Skin of body (tissue), 2 donors: ENCODE results near the gene HSPB6. TPM values are rescaled to one million over a fixed set of nuclear protein-coding genes. Genes with fewer than 3 reads are reported as not detected.
"Not testable (repeated sequence)": the region's sequence is repeated elsewhere in the genome, so short reads cannot be mapped to it uniquely, and the experiment has no call there.

ENCODE experiments used
- DNase-seq: peaks from one replicate; lab custom pipeline; 2025; lab: John Stamatoyannopoulos, UW
- total RNA-seq: library from RNA; depleted of rRNA; stranded (reverse); fragments of >200 nt; gene quantifications from one replicate; pipeline ENCODE4 v1.2.3, GENCODE V29; 2014

The HSPB6 gene
- total RNA-seq, 1 donor from 2014 or later, result 18.4 TPM

DNA sequence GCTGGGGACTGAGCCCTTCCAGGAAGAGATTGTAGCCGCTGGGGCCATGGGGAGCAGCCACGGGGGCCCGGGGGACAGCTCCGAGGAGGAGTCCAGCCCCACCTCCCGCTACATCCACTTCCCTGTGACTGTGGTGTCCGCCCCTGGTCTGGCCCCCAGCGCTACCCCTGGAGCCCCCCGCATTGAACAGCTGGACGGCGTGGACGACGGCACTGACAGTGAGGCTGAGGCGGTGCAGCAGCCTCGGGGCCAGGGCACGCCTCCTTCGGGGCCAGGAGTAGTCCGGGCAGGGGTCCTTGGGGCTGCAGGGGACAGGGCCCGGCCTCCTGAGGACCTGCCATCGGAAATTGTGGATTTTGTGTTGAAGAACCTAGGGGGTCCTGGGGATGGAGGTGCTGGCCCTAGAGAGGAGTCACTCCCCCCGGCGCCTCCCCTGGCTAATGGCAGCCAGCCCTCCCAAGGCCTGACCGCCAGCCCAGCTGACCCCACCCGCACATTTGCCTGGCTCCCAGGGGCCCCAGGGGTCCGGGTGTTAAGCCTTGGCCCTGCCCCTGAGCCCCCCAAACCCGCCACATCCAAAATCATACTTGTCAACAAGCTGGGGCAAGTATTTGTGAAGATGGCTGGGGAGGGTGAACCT lies 24.2 kb downstream of the HSPB6 start:
- DNase-seq, result no peak

DNA sequence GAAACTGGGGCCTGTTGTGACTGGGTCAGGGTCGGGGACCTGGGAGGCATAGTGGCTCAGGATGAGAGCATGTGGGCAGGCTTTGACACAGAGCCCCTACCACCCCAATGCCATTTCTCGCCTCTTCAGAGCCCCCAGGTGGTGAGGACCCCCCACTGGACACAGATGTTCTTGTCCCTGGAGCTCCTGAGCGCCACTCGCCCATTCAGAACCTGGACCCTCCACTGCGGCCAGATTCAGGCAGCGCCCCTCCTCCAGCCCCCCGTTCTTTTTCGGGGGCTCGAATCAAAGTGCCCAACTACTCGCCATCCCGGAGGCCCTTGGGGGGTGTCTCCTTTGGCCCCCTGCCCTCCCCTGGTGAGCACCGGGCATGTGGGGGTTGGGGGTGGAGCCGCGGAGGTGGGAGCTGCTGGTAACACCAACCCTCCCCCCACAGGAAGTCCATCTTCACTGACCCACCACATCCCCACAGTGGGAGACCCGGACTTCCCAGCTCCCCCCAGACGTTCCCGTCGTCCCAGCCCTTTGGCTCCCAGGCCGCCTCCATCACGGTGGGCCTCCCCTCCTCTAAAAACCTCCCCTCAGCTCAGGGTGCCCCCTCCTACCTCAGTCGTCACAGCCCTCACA lies 24.9 kb downstream of the HSPB6 start:
- DNase-seq, result no peak

DNA sequence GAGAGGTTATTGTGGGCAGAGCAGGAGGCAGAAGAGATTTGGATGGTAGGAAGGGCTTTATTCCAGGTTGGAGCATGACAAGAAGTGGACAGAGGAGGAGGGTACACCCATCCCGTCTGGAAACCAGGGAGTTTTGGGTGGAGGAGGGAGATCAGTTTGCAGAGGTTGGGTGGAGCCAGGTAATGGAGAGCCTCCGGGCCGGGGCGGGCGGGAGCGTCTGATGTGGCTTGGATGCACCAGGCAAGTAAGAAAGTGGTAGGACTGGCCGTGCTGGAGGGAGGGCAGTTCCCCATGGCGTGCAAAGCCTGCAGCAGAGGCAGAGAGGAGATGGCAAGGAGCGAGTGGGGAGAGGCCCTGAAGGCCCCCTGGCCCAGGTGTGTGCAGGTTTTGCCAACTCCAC lies 25.5 kb downstream of the HSPB6 start:
- DNase-seq, result no peak

DNA sequence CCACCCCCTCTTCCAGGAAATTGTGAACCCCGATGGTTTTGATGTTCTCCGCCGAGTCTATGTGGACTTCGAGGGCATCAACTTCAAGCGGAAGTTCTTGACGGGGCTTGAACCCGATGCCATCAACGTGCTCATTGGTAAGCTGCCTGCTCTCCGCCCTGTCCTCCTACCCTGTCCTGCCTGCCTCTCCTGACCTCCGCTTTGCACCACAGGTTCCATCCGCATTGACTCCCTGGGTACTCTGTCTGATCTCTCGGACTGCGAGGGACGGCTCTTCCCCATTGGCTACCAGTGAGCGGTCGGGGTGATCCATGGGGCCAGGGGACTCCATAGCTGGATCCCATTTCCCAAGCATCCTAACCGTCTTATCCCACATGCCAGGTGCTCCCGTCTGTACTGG lies 26.5 kb downstream of the HSPB6 start:
- DNase-seq, result no peak

DNA sequence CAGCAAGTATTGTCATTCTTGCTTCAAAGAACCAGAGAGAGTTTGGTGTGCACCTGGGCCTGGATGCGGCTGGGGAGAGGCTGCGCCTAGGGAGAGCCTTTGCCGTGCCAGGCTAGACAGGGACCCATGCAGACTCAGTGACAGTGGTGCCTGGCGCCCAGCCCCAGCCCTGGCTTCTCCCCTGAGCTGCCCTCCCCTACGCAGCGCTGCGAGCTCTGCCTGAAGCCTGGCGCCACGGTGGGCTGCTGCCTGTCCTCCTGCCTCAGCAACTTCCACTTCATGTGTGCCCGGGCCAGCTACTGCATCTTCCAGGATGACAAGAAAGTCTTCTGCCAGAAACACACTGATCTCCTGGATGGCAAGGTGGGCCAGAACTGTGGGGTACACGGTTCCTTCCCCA lies 27.1 kb downstream of the HSPB6 start:
- no peak for DNase-seq

DNA sequence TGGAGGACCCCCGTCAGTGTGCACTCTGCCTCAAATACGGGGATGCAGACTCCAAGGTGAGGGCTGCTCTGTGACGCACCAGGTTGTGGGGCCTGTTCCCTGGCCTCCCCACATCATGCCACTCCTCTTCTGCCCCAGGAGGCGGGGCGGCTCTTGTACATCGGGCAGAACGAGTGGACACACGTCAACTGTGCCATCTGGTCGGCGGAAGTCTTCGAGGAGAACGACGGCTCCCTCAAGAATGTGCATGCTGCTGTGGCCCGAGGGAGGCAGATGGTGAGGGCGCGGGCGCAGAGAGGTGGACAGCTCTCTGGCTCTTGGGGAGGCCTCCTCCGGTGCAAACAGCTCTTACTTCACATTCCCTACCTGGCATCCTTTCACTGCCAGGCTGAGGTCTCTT lies 27.8 kb downstream of the HSPB6 start:
- no peak for DNase-seq

DNA sequence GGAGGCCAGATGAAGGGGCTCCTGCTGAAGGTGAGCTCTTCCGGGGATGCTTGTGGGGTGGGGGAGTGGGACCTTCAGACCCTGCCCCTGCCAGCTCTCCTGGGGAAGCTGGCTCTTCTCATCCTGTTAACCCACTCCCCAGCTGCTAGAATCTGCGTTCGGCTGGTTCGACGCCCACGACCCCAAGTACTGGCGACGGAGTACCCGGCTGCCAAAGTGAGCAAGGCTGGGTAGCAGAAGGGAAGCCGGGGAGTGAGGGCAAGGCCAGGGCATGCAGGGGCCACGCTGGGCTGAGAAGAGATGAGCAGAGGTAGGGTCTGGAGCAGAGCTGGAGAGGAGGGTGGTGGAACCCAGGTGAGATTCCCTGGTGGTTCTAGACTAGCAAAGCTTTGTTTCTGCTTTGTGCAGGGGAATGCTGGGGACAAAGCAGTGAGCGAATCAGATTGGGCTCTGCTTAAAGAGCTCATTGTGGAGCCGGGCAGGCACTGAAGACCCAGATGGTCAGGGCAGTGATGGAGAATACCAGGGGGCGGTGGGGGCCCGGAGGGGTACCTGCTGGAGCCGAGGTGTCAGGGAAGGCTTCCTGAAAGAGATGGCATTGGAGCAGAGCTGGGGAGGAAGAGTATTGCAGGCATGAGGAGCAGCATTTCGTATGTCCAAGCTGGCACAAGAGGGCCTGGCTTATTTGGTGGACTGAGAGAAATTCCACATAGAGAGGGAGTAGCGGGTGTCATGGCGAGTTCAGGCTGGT lies 28.7 kb downstream of the HSPB6 start:
- no peak for DNase-seq

DNA sequence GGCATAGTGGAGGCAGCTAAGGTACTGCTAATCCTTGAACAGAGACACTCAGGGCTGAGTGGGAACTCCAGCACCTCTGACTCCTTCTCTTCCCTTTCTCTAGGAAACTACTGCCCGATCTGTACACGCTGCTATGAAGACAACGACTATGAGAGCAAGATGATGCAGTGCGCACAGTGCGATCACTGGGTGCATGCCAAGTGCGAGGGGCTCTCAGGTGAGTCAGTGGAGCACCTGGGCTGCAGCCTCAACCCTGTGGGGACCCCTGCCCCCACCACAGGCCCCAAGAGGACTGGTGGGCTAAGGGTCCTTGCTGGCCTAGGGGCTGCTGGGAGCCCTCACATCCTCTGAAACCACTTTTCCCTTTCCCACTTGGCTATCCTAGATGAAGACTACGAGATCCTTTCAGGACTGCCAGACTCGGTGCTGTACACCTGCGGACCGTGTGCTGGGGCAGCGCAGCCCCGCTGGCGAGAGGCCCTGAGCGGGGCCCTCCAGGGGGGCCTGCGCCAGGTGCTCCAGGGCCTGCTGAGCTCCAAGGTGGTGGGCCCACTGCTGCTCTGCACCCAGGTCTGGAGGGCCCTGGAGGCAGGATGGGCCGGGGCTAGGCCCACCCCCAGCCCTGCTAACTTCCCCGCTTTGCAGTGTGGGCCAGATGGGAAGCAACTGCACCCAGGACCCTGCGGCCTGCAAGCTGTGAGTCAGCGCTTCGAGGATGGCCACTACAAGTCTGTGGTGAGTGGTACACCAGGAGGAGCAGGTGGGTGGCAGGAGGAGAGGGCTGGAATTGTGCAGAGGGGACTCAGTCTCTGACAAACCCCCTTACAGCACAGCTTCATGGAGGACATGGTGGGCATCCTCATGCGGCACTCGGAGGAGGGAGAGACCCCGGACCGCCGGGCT lies 29.5 kb downstream of the HSPB6 start:
- no peak for DNase-seq

DNA sequence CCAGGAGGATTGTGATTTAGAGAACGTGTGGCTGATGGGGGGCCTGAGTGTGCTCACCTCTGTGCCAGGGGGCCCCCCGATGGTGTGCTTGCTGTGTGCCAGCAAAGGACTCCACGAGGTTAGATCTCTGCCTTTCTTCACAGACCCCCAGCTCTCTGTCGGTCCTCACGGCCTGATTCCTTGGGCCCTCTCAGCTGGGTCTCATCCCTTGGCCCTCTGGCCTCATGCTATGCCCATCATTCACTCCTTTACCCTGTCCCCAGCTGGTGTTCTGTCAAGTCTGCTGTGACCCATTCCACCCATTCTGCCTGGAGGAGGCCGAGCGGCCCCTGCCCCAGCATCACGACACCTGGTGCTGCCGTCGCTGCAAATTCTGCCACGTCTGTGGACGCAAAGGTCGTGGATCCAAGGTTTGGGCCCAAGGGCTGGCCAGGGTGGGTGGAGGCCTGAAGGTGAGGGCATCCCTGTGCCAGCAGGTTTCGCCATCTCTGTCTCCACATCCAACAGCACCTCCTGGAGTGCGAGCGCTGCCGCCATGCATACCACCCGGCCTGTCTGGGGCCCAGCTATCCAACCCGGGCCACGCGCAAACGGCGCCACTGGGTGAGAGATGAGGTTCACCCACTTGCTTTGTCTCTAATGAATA lies 31.5 kb downstream of the HSPB6 start:
- DNase-seq, result no peak

DNA sequence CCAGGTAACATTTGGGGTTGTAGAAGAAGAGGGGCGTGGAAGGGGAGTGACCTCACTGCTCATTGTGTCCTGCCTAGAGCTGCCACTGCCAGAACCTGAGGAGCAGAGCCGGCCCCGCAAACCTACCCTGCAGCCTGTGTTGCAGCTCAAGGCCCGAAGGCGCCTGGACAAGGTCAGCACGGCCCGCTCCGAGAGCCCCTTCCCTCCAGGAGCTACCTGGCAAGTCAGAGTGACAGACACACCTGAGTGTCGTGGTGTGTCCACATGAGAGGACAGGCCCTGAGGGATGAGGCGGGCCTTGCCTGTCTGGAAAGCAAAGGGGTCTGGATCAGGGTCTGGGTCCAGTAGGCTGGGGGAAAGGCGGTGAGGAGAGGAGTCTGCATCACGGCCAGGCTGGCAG lies 32.3 kb downstream of the HSPB6 start:
- DNase-seq, result no peak

DNA sequence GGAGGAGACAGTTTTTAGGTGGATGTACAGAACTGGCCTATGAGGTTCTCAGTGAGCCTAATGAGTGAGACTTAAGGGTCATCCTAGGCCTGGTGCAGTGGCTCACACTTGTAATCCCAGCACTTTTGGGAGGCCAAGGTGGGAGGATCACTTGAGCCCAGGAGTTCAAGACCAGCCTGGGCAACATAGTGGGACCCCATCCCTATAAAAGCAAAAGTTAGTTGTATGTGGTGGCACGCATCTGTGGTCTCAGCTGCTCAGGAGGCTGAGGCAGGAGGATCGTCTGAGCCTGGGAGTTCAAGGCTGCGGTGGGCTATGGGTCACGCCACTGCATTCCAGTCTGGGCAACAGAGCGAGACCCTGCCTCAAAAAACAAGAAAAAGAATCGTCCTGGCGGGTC lies 32.7 kb downstream of the HSPB6 start:
- not testable (repeated sequence) for DNase-seq

DNA sequence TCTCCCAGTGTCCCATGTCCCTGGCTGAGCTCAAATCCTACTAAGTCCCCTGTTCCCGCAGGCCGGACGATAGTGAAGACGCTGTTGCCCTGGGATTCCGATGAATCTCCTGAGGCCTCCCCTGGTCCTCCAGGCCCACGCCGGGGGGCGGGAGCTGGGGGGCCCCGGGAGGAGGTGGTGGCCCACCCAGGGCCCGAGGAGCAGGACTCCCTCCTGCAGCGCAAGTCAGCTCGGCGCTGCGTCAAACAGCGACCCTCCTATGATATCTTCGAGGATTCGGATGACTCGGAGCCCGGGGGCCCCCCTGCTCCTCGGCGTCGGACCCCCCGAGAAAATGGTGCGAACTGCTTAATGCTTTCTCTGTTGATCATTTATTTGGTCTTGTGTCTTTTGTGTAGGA lies 33.2 kb downstream of the HSPB6 start:
- no peak for DNase-seq

DNA sequence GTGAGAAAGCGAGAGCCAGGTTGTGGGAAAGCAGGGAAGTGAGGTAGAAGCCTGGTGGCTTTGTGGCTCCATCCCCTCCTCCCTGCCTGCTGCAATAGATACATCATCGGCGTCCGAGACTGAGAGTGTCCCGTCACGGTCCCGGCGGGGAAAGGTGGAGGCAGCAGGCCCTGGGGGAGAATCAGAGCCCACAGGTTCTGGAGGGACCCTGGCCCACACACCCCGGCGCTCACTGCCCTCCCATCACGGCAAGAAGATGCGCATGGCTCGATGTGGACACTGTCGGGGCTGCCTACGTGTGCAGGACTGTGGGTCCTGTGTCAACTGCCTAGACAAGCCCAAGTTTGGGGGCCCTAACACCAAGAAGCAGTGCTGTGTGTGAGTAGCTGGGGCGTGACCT lies 33.9 kb downstream of the HSPB6 start:
- no peak for DNase-seq

DNA sequence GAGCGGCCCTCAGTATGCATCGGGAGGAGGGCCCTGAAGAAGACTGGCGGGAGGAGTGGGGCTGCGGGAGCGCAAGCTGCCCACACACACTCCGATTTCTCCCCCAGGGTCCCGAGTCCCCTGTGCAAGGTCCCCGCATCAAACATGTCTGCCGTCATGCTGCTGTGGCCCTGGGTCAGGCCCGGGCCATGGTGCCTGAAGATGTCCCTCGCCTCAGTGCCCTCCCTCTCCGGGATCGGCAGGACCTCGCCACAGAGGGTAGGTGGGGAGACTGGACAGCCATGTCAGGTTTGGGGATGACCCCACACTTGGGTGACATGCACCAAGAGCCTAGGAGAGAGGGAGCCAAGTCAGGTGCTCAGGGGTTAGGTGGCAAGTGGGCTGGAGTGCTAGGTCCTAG lies 34.4 kb downstream of the HSPB6 start:
- no peak for DNase-seq

DNA sequence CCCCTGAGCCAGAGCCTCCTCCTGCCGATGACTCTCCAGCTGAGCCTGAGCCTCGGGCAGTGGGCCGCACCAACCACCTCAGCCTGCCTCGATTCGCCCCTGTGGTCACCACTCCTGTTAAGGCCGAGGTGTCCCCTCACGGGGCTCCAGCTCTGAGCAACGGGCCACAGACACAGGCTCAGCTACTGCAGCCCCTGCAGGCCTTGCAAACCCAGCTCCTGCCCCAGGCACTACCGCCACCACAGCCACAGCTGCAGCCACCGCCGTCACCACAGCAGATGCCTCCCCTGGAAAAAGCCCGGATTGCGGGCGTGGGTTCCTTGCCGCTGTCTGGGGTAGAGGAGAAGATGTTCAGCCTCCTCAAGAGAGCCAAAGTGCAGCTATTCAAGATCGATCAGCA lies 35.5 kb downstream of the HSPB6 start:
- DNase-seq, result no peak

DNA sequence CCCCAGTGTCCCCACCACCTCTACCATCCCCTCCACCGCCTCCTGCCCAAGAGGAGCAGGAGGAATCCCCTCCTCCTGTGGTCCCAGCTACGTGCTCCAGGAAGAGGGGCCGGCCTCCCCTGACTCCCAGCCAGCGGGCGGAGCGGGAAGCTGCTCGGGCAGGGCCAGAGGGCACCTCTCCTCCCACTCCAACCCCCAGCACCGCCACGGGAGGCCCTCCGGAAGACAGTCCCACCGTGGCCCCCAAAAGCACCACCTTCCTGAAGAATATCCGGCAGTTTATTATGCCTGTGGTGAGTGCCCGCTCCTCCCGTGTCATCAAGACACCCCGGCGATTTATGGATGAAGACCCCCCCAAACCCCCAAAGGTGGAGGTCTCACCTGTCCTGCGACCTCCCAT lies 36.2 kb downstream of the HSPB6 start:
- DNase-seq, result no peak

DNA sequence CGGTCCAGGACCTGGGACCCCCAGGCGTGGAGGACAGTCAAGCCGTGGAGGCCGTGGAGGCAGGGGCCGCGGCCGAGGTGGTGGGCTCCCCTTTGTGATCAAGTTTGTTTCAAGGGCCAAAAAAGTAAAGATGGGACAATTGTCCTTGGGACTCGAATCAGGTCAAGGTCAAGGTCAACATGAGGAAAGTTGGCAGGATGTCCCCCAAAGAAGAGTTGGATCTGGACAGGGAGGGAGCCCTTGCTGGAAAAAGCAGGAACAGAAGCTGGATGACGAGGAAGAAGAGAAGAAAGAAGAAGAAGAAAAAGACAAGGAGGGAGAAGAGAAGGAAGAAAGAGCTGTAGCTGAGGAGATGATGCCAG lies 36.7 kb downstream of the HSPB6 start:
- DNase-seq, result no peak

DNA sequence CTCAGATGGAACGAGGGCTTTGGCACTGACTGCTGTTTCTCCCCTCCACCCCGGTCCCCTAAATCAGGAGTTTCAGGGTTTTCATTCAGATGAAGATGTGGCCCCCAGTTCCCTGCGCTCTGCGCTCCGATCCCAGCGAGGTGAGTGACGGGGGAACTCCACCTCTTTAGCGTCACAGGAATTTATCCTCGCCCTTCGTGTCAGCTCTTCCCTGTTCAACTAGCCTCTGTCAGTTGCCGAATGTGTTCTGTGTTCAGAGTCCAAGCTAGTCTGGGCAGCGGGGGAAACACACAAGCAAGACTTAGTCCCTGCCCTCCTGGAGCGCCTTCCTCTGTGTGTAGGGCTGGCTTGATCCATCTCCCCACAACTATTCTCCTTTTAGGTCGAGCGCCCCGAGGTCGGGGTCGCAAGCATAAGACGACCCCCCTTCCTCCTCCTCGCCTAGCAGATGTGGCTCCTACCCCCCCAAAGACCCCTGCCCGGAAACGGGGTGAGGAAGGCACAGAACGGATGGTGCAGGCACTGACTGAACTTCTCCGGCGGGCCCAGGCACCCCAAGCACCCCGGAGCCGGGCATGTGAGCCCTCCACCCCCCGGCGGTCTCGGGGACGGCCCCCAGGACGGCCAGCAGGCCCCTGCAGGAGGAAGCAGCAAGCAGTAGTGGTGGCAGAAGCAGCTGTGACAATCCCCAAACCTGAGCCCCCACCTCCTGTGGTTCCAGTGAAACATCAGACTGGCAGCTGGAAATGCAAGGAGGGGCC lies 37.2 kb downstream of the HSPB6 start:
- DNase-seq, result no peak

DNA sequence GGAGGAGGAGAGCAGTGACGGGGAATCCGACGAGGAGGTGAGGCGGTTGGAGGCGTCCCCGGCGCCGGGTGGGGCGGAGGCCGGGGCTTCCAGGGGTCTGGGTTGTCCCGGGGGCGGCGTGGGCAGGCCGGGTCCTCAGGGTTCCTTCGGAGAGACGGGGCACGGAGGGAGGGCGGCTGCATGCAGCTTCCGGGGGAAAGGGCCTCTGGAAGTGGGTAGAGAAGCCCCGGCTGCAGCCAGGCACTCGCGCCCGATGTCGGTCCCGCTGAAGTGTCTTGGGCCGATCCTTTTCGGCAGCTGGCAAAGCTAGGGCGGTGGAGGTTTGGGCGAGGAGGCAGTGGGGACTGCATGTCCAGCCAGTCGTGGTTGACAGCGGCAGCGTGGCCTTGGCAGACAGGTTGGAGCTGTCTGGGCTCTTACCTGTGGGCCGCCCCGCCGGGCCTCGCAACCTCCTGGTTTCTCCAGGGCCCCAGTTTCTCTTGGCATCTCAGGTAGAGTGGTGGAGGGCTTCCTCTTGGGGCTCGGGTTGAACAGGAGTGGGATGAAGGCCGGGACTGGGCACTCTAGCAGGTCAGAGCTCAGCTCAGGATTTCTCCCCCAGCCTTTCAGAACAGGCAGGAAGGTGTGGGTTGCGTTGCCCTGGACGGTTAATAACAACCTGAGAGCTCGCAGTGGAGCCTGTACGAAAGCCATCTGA lies 38.3 kb downstream of the HSPB6 start:
- no peak for DNase-seq
